H1 (cell line): Measurements from ENCODE around the gene SKAP1. TPM values are rescaled to one million over a fixed set of nuclear protein-coding genes. Genes with fewer than 3 reads are reported as not detected.

ENCODE experiments used
- EZH2 ChIP-seq: fragments of 200-600 bp; sonication (generic); IDR thresholded peaks from 2 replicates; pipeline ENCODE4 v1.7.1; 2012; ENCODE audit warnings: low read depth, mild to moderate bottlenecking, moderate library complexity, low read length, inconsistent platforms; ENCODE audit not compliant: severe bottlenecking
- GTF2F1 ChIP-seq: IDR thresholded peaks from 2 replicates; pipeline ENCODE4 v1.6.1; 2012; ENCODE audit warnings: low read depth, low read length, improper control_type of control experiment, borderline replicate concordance
- JUN ChIP-seq: IDR thresholded peaks from 2 replicates; pipeline ENCODE4 v1.6.1; 2011; ENCODE audit warnings: low read depth, mild to moderate bottlenecking, improper control_type of control experiment, low read length
- SAP30 ChIP-seq: fragments of 300-600 bp; sonication (generic); IDR thresholded peaks from 2 replicates; pipeline ENCODE4 v1.7.1; 2012; ENCODE audit warnings: low read length, moderate library complexity, mild to moderate bottlenecking, inconsistent platforms; ENCODE audit not compliant: insufficient read depth, insufficient replicate concordance
- YY1 ChIP-seq: IDR thresholded peaks from 2 replicates; pipeline ENCODE4 v1.6.1; 2011; ENCODE audit warnings: low read depth, mild to moderate bottlenecking, low read length
- polyA plus RNA-seq, 7 experiments: library from polyadenylated mRNA; depleted of rRNA in 3 of 7; stranded (reverse) in 5 of 7; unstranded in 2 of 7; fragments of >200 nt in 5 of 7; fragments of 200-250 nt in 2 of 7; gene quantifications; 1 replicate in 5 of 7; 2 replicates in 1 of 7; 4 replicates in 1 of 7; pipeline versions ENCODE4 v1.2.1 to v1.2.3, GENCODE V29; 2011 to 2013; ENCODE audit warnings: missing spikeins in 2 of 7, mixed read lengths in 2 of 7
- total RNA-seq: library from RNA; stranded (reverse); fragmentation: NEBNext Ultra II Directional; extraction: Animal tissue kit (Norgen Biotek cat#: 25700); gene quantifications from 2 replicates; pipeline ENCODE4 v1.2.1, GENCODE V29; 2021
- TF ChIP-seq, protein P1 (sequence below): fragments of 300-600 bp; sonication (generic); IDR thresholded peaks from 2 replicates; pipeline ENCODE4 v1.7.1; 2012; ENCODE audit warnings: low read length, moderate library complexity, mild to moderate bottlenecking, inconsistent platforms; ENCODE audit not compliant: insufficient replicate concordance

SKAP1 gene
- total and polyA plus RNA-seq, 2 of the 8 experiments (the other 6 are each of a cell fraction or from before 2014, with no cell fraction given), result not detected

DNA sequence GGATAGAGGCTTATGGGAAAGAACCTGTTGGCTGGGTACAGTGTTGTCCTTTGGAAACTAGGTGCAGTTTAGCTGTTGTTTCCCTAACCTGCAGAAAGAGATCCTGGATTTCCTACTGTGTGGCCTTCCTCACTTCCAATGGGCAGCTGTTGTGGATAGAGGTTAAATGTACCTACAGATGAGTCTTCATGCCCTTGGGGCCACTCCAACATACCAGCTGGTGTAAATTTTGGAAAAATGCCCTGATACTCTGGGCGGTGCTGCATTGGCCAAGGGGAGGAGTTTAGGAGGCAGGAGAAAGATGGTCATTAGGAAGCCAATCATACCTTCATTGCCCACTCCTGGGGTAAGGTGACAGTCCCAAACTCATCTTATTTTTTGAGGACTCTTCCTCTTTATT lies 252.2 kb downstream of the SKAP1 start (continued):
- TF ChIP-seq EZH2 (no peak), JUN (no peak), SAP30 (no peak), GTF2F1 (no peak), YY1 (no peak)
- TF ChIP-seq, protein P1, sequence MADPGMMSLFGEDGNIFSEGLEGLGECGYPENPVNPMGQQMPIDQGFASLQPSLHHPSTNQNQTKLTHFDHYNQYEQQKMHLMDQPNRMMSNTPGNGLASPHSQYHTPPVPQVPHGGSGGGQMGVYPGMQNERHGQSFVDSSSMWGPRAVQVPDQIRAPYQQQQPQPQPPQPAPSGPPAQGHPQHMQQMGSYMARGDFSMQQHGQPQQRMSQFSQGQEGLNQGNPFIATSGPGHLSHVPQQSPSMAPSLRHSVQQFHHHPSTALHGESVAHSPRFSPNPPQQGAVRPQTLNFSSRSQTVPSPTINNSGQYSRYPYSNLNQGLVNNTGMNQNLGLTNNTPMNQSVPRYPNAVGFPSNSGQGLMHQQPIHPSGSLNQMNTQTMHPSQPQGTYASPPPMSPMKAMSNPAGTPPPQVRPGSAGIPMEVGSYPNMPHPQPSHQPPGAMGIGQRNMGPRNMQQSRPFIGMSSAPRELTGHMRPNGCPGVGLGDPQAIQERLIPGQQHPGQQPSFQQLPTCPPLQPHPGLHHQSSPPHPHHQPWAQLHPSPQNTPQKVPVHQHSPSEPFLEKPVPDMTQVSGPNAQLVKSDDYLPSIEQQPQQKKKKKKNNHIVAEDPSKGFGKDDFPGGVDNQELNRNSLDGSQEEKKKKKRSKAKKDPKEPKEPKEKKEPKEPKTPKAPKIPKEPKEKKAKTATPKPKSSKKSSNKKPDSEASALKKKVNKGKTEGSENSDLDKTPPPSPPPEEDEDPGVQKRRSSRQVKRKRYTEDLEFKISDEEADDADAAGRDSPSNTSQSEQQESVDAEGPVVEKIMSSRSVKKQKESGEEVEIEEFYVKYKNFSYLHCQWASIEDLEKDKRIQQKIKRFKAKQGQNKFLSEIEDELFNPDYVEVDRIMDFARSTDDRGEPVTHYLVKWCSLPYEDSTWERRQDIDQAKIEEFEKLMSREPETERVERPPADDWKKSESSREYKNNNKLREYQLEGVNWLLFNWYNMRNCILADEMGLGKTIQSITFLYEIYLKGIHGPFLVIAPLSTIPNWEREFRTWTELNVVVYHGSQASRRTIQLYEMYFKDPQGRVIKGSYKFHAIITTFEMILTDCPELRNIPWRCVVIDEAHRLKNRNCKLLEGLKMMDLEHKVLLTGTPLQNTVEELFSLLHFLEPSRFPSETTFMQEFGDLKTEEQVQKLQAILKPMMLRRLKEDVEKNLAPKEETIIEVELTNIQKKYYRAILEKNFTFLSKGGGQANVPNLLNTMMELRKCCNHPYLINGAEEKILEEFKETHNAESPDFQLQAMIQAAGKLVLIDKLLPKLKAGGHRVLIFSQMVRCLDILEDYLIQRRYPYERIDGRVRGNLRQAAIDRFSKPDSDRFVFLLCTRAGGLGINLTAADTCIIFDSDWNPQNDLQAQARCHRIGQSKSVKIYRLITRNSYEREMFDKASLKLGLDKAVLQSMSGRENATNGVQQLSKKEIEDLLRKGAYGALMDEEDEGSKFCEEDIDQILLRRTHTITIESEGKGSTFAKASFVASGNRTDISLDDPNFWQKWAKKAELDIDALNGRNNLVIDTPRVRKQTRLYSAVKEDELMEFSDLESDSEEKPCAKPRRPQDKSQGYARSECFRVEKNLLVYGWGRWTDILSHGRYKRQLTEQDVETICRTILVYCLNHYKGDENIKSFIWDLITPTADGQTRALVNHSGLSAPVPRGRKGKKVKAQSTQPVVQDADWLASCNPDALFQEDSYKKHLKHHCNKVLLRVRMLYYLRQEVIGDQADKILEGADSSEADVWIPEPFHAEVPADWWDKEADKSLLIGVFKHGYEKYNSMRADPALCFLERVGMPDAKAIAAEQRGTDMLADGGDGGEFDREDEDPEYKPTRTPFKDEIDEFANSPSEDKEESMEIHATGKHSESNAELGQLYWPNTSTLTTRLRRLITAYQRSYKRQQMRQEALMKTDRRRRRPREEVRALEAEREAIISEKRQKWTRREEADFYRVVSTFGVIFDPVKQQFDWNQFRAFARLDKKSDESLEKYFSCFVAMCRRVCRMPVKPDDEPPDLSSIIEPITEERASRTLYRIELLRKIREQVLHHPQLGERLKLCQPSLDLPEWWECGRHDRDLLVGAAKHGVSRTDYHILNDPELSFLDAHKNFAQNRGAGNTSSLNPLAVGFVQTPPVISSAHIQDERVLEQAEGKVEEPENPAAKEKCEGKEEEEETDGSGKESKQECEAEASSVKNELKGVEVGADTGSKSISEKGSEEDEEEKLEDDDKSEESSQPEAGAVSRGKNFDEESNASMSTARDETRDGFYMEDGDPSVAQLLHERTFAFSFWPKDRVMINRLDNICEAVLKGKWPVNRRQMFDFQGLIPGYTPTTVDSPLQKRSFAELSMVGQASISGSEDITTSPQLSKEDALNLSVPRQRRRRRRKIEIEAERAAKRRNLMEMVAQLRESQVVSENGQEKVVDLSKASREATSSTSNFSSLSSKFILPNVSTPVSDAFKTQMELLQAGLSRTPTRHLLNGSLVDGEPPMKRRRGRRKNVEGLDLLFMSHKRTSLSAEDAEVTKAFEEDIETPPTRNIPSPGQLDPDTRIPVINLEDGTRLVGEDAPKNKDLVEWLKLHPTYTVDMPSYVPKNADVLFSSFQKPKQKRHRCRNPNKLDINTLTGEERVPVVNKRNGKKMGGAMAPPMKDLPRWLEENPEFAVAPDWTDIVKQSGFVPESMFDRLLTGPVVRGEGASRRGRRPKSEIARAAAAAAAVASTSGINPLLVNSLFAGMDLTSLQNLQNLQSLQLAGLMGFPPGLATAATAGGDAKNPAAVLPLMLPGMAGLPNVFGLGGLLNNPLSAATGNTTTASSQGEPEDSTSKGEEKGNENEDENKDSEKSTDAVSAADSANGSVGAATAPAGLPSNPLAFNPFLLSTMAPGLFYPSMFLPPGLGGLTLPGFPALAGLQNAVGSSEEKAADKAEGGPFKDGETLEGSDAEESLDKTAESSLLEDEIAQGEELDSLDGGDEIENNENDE, result no peak
